HL-60 (cell line): ENCODE results near the gene HCFC1R1.

Source experiments
- DNase-seq, 2 experiments: peaks; one replicate each; pipeline ENCODE4 v3.0.0-alpha.2; 2010 to 2020; ENCODE audit warnings: low read depth in 1 of 2, low spot score in 1 of 2
- H3K27ac ChIP-seq: fragments of 250-450 bp; sonication (Bioruptor Pico); replicated peaks from 2 replicates; pipeline ENCODE4 v1.5.1; 2020; ENCODE audit warnings: mild to moderate bottlenecking, moderate library complexity
- H3K27me3 ChIP-seq: fragments of 250-450 bp; sonication (Bioruptor Pico); 2 replicates; pipeline ENCODE4 v1.5.1; 2021; ENCODE audit warnings: mild to moderate bottlenecking, moderate library complexity; ENCODE audit not compliant: insufficient read depth, poor library complexity, severe bottlenecking
- H3K4me3 ChIP-seq: replicated peaks from 2 replicates; pipeline ENCODE4 v1.5.1; 2011; ENCODE audit warnings: mild to moderate bottlenecking, control low read depth, low read length; ENCODE audit not compliant: insufficient read depth
- CTCF ChIP-seq: IDR thresholded peaks from one replicate; pipeline ENCODE4 v1.5.1; 2011; ENCODE audit warnings: low read length, control low read depth, inconsistent platforms; ENCODE audit not compliant: insufficient read depth
- GABPA ChIP-seq: IDR thresholded peaks from 2 replicates; pipeline ENCODE4 v1.6.1; 2012; ENCODE audit warnings: low read depth
- POLR2AphosphoS5 ChIP-seq: IDR thresholded peaks from 2 replicates; pipeline ENCODE4 v1.6.1; 2012; ENCODE audit warnings: low read depth
- SPI1 ChIP-seq: IDR thresholded peaks from 2 replicates; pipeline ENCODE4 v1.6.1; 2012; ENCODE audit warnings: low read depth, mild to moderate bottlenecking, borderline replicate concordance
- TF ChIP-seq, protein P1 (sequence below): IDR thresholded peaks from 2 replicates; pipeline ENCODE4 v1.6.1; 2012; ENCODE audit warnings: low read depth; ENCODE audit not compliant: insufficient replicate concordance

Gene HCFC1R1

DNA sequence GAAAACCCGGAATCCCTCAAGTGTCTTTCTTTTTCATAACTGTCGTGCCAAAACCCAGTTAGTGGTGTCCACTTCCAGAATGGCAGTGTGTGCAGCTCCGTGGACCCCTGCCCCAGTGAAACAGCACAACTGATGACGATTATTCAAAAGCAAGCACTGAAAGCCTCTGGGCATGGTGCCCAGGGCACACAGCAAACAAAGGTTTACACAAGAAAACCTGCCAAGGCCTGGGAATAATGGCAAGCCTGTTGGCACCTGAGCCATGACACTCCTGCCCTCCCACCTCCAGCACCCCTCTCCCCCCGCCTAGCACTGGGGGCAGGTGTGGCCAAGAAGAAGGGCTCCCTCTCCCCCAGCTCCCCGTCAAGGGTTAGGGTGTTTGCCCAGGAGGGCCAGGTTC is 46.3 kb downstream of the HCFC1R1 start:
- H3K27me3 ChIP-seq, result no peaks in the 10 kb centered on the region
- no peak overlapping the region for H3K4me3 ChIP-seq
- H3K27ac ChIP-seq, result no peak overlapping the region
- no peak for TF ChIP-seq GABPA
- TF ChIP-seq POLR2AphosphoS5, result no peak
- no peak for TF ChIP-seq SPI1
- TF ChIP-seq, protein P1, sequence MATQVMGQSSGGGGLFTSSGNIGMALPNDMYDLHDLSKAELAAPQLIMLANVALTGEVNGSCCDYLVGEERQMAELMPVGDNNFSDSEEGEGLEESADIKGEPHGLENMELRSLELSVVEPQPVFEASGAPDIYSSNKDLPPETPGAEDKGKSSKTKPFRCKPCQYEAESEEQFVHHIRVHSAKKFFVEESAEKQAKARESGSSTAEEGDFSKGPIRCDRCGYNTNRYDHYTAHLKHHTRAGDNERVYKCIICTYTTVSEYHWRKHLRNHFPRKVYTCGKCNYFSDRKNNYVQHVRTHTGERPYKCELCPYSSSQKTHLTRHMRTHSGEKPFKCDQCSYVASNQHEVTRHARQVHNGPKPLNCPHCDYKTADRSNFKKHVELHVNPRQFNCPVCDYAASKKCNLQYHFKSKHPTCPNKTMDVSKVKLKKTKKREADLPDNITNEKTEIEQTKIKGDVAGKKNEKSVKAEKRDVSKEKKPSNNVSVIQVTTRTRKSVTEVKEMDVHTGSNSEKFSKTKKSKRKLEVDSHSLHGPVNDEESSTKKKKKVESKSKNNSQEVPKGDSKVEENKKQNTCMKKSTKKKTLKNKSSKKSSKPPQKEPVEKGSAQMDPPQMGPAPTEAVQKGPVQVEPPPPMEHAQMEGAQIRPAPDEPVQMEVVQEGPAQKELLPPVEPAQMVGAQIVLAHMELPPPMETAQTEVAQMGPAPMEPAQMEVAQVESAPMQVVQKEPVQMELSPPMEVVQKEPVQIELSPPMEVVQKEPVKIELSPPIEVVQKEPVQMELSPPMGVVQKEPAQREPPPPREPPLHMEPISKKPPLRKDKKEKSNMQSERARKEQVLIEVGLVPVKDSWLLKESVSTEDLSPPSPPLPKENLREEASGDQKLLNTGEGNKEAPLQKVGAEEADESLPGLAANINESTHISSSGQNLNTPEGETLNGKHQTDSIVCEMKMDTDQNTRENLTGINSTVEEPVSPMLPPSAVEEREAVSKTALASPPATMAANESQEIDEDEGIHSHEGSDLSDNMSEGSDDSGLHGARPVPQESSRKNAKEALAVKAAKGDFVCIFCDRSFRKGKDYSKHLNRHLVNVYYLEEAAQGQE, result no peak
- no peak for TF ChIP-seq CTCF
- DNase-seq, result no peak

GRCh38 chr16:2976673-2977072 is 47.1 kb downstream of the HCFC1R1 start:
- H3K27me3 ChIP-seq, result no peaks in the 10 kb centered on the region
- no peak overlapping the region for H3K4me3 ChIP-seq
- H3K27ac ChIP-seq, result no peak overlapping the region
- TF ChIP-seq POLR2AphosphoS5 (no peak), CTCF (no peak)
- no peak for DNase-seq

GRCh38 chr16:2976201-2976600 is 47.5 kb downstream of the HCFC1R1 start:
- no peak for TF ChIP-seq GABPA
- TF ChIP-seq, protein P1, result no peak
- no peak for TF ChIP-seq SPI1
- TF ChIP-seq POLR2AphosphoS5, result no peak
- TF ChIP-seq CTCF, result no peak
- Histone ChIP-seq H3K27me3 (no peaks in the 10 kb centered on the region), H3K27ac (no peak overlapping the region), H3K4me3 (no peak overlapping the region)
- no peak for DNase-seq

DNA sequence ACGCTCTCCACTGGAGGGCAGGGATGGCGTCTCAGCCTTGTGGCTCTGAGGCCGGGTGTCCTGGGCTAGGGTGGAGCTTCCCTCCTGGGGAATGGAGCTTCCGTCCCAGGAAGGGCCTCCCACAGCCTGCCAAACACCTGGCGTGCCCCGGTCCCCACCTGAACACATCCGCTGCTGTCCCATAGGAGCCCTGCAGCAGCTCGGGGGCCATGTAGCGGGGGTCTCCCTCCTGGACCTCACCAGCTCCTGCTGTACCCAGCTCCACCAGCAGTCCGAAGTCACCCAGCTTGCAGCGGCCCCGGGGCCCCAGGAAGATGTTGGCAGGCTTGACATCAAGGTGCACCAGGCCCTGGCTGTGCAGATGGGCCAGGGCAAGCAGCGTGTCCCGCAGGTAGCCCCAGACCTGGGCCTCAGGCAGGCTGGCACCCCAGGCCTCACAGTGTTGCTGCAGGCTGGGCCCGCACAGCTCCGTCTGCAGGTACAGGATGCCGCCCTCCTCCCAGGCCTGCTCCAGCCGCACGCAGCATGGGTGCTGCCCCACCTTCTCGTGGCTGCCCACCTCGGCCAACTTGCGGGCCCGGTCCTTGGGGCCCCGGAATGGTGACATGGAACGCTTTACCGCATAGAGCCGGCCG is 48.5 kb downstream of the HCFC1R1 start:
- H3K27ac ChIP-seq, result no peak overlapping the region
- no peak for TF ChIP-seq GABPA
- no peak overlapping the region for H3K4me3 ChIP-seq
- DNase-seq, result no peak
- H3K27me3 ChIP-seq, result no peaks in the 10 kb centered on the region
